HG02970 (cell line): ENCODE results near the gene CNRIP1.

Experiments used
- ATAC-seq: cut with Tn5 transposase; IDR thresholded peaks from one replicate; pipeline ENCODE4 v1.9.1; 2021; ENCODE audit warnings: mild to moderate bottlenecking, moderate library complexity, moderate number of reproducible peaks; ENCODE audit not compliant: unreplicated experiment, low FRiP score

The CNRIP1 gene

DNA sequence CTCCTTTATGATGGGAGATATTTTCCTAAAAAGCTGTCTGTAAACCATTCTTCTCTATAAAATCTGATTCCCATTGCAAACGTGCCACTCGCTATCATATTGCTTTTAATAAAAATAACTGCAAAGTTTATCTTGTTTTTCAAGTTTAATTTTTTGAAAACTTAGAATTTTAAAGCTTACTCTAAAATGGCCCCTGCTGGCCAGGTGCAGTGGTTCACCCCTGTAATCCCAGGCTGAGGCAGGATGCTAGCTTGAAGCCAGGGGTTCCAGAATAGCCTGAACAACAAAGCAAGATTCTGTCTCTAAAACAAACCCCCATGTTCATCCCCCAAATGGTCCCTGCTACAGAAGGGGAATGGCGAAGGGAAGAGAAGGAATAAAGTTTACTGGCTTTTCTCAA lies 25.6 kb downstream of the CNRIP1 start:
- ATAC-seq = no peak

- no peak for ATAC-seq
These were observed 26.0 kb downstream of the CNRIP1 start for GRCh38 chr2:68293755-68294154.

GRCh38 chr2:68293024-68293423 lies 26.7 kb downstream of the CNRIP1 start:
- ATAC-seq = no peak

DNA sequence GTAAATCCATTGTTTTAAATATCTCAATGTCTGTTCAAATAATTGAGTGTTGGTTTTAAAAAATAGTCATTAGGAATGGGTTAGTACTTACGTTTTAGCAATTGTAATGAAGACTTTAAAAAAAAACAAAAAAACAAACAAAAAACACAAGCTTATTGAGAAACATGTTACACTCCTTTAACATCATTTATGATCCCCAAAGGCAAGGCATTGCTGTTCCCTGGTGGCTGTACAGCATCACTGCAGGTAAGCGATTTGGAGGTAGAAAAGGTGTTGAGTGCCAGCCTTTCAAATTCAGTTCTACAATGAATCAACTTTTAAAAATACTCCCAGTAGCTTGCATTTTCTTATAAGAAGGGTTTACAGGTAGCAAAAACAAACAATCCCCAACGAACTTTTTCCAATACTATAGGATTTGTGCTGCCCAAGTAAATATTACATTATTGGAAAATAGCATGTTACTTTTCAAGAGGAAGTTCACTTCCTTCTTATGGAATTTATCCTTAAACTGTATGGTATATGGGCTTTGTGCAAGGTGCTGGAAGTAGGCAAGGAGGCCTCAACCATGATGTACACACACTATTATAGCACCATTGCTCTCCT lies 27.5 kb downstream of the CNRIP1 start:
- ATAC-seq = no peak

- ATAC-seq = no peak
These were observed 28.4 kb downstream of the CNRIP1 start for GRCh38 chr2:68291314-68291713.

DNA sequence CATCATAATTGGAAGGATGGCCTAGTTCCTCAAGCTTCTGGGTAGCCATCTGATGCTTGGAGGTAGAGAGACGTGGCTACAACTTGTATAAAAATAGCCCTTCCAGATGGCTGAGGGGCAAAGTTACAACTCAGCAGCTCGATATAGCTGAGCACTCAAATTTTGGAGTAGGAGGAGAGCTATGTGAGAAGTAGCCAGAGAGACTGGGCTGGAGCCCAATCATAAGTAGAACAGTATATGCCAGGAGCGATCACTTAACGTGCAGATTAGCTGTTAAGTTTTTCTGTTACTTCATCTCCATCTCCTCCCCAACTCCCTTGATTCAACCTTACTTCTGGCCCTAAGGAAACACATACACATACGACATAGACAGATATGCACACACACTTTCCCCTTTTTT lies 28.8 kb downstream of the CNRIP1 start:
- ATAC-seq = no peak

DNA sequence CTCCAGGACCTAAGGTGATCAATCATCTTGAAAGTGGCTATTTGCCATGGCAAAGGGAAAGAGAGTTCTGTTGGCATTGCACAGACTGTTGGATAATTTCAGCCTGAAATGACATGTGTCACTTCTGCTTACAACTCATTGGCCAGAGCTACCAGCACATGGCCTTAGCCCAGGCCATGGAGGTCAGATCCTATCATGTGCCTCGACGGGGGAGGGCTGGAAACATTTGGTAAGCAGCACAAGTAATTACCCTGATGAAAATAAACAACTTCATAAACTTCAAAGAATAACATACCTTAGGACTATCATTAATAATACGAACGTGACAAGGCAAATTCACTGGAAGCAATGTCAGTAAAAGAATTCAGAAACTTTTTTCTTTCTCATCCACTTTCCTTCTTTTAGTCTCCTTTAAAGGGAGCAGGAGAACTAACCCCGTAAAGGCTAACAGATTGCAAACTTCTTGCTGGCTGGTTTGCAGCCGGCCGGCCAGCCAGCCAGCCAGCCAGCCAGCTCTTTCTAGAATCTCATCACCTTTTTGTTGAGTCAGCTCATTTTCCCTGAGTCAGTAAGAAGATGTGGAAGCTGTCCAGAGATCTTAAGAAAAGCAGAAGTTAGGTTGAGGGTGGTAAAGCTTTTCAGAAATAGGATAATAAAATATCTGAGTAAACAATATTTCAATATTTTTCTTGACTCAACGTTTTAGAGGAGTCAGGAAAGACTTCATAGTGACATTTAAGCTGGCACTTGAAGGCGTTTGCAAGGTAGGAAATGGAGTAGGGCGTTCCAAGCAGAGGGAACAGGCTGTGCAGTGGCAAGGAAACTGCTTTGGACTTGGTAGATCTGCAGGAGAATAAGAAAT lies 31.9 kb downstream of the CNRIP1 start:
- ATAC-seq = no peak

GRCh38 chr2:68284896-68285295 lies 34.9 kb downstream of the CNRIP1 start:
- no peak for ATAC-seq

DNA sequence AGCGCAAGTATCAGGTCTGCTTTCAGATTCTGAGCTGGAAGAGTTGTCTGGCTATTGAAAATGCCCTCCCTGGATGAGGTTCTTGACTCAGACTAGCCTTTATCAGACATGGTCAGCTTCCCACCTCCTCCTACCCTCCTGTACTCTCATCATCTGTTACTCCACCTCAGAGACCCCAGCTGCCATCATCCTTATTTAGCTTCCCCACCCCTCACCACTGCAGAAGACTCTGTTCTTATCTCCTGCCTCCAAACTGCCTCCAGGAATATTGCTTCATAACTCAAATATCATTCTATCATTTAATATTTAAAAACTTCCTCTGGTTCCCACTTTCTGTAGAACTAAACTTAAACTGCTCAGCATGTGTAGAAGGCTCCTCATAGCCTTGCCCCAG lies 36.3 kb downstream of the CNRIP1 start:
- no peak for ATAC-seq

- no peak for ATAC-seq
These were observed 36.8 kb downstream of the CNRIP1 start for GRCh38 chr2:68282811-68283418.

DNA sequence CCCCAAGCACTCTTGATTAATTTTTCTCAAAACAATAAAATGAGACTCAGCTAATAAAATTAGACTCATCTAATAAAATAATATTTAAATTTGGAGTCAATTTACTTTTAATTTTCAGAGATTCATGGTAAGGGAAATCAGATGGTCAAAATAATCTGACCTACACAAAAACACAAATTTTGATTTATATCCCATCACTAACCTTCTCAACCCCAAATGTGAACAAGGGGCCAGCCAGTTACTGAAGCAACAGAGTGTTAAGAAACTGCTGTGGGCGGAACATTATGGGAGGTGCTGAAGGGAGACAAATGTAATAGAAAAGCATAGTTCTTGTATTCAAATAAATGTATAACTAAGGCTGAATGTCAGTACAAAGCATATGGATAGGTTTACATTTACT lies 39.0 kb downstream of the CNRIP1 start:
- ATAC-seq = no peak

DNA sequence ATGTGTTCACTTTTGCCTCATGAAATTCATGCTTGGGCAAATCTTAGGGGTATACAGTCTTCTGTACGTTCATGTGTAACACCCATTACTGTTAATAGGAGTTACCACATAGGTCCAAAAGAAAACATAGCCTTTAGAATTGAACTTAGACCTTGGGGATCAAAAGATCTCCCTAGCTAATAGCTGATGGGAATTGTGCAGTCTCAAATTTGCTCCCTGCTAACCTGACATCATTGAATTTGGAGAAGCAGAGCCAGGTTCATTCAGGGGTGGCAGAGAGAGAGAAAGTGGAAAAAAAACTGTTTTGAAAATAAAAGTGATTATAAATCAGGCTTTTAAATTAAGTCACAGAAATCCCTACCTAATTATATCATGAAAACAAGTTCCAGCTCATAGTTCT lies 39.4 kb downstream of the CNRIP1 start:
- ATAC-seq = no peak

DNA sequence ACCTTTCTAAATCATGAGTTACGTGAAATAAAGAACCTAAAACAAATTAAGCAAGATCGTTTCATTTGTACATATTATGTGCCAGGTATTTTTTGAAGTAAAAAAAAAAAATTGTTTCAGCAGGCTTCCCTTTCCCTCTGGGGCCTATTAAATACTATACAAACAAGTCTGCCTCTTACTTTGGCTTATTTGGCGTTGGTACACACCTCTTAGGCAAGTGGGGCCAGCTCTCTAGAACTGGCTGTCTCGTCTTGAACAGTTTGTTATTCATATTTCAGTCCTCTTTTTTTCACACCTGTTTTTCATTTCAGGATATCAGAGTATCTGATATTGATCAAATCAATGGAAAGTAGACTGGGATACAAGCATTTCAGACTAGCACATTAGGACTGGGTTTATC lies 40.1 kb downstream of the CNRIP1 start:
- ATAC-seq = no peak

DNA sequence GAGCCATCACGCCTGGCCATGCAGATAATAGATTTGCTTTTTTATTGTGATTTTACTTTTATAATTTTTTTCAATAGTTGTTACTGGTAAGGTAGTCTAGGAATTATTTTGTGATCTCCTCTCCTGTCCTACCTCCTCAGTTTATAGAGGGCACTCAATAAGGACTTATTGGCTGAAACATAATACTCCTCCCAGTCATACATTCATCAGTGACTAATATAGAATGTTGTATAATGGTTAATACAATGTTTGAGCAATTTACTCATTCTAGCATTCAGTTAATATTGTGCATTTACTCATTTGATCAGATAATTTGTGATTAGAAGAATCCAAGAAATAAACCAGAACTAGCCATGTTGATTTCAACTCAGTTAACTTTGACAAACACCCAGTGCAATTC lies 41.6 kb downstream of the CNRIP1 start:
- no peak for ATAC-seq

DNA sequence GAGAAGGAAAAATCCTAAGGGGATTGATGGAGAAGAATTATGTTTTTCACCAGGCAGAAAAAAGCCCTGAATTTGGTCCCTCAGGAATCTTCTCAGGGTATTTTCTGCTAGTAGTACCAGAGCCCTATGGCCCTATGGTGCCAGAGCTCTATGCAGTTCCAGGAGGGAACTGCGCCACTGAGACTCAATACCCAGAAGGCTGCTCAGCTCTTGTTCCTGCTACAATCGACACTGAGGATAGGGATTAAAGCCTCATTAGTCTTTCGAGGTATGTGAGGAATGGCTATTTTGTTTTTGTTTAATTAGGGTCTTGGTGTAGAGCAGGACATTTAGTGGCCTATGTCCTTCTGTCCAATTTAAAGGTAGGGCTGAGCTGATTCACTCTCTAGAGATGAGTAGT lies 45.7 kb downstream of the CNRIP1 start:
- no peak for ATAC-seq

- ATAC-seq = no peak
These were observed 47.3 kb downstream of the CNRIP1 start for GRCh38 chr2:68272246-68272994.

DNA sequence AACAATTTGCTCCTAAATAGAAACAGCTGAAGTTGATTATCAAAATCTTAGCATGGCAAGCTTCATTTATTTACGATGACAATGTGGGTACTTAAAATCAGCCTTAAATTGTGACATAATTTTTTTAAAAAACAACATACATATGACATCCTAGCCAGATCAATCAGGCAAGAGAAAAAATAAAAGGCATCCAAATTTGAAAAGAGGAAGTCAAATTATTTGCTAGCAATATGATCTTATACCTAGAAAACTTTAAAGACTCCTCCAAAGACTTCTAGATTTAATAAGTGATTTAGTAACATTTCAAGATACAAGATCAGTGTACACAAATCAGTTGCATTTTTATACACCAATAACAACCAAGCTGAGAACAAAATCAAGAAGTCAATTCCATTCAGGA lies 53.1 kb downstream of the CNRIP1 start:
- ATAC-seq = no peak

DNA sequence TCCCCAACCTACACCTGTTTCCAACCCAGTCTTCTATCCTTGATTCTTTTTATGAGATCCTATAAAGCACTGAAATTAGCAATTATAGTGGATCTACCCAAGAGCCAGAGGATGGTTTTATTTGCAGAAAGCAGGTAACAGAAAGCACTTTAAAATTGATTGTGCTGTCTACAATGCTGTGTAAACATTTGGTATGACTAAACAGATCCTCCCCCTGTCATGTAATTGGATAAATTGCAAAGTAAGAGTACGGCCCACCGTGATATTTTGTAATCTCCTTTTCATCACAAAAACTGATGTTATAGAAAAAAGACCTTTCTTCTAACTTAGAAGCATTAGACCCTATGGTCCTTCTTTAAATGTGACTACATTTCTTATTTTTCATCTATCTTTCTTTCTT lies 56.1 kb downstream of the CNRIP1 start:
- no peak for ATAC-seq

- ATAC-seq = no peak
These were observed 60.9 kb downstream of the CNRIP1 start for GRCh38 chr2:68258851-68259250.

DNA sequence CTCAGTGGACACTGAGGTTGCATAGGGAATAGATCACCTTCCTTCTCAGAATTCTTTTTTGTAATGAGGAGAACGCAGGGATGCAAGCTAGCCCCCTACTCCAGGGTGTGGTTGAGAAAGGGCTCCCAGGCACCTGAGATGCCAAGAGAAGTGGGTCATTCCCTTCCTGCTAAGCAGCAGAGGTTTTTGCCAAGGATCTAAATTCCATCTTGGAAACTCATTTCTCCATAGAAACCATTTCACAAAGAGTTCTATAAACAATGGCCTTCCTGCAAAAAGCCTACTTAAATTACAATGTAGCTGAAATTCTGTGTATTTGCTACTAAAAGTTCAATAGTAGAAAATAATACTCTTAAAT lies 63.7 kb downstream of the CNRIP1 start:
- no peak for ATAC-seq
